HUES48 (cell line): ENCODE results near the gene SSX2.
"Not testable (repeated sequence)": the region's sequence is repeated elsewhere in the genome, so short reads cannot be mapped to it uniquely, and the experiment has no call there.

Experiments used
- H3K27ac ChIP-seq: one replicate; pipeline ENCODE4 v1.7.0; 2013; ENCODE audit warnings: low read depth, low read length, inconsistent platforms
- H3K27me3 ChIP-seq: 2 replicates; pipeline ENCODE4 v1.6.1; 2013; ENCODE audit warnings: mild to moderate bottlenecking, low read length; ENCODE audit not compliant: control insufficient read depth, insufficient read depth
- H3K36me3 ChIP-seq: 2 replicates; pipeline ENCODE4 v1.6.1; 2013; ENCODE audit warnings: low read length; ENCODE audit not compliant: control insufficient read depth, insufficient read depth
- H3K4me1 ChIP-seq: 2 replicates; pipeline ENCODE4 v1.6.1; 2013; ENCODE audit warnings: mild to moderate bottlenecking, low read length; ENCODE audit not compliant: control insufficient read depth, insufficient read depth
- H3K4me3 ChIP-seq: 2 replicates; pipeline ENCODE4 v1.5.1; 2013; ENCODE audit warnings: mild to moderate bottlenecking, low read depth, low read length
- H3K9ac ChIP-seq: 2 replicates; pipeline ENCODE4 v1.6.1; 2013; ENCODE audit warnings: mild to moderate bottlenecking, low read depth, low read length, moderate library complexity
- H3K9me3 ChIP-seq: 2 replicates; pipeline ENCODE4 v1.6.1; 2013; ENCODE audit warnings: low read length; ENCODE audit not compliant: control insufficient read depth, insufficient read depth

SSX2 gene

GRCh38 chrX:52707078-52707477 is at the start of gene SSX2:
TSS of gene SSX2 (minus strand) at chrX:52707178. CDS start at chrX:52705749, 1,429 bp downstream.
- not testable (repeated sequence) for H3K36me3 ChIP-seq, H3K27me3 ChIP-seq, H3K27ac ChIP-seq, H3K9me3 ChIP-seq, H3K9ac ChIP-seq, H3K4me3 ChIP-seq, H3K4me1 ChIP-seq

GRCh38 chrX:52750952-52751351 is 44.0 kb upstream of the SSX2 start, which contains the start of gene SSX2B:
TSS of gene SSX2B (plus strand) at chrX:52751252. CDS start at chrX:52752681, 1,429 bp downstream.
- H3K4me1 ChIP-seq, H3K4me3 ChIP-seq, H3K9me3 ChIP-seq, H3K9ac ChIP-seq, H3K27ac ChIP-seq, H3K27me3 ChIP-seq, H3K36me3 ChIP-seq: not testable (repeated sequence)

GRCh38 chrX:52692034-52692433 is 14.9 kb downstream of the SSX2 start:
- H3K27ac ChIP-seq, H3K36me3 ChIP-seq, H3K4me1 ChIP-seq, H3K4me3 ChIP-seq, H3K9me3 ChIP-seq, H3K9ac ChIP-seq, H3K27me3 ChIP-seq: not testable (repeated sequence)

- H3K27ac ChIP-seq: not testable (repeated sequence)
Measured at GRCh38 chrX:52662218-52662617, 44.8 kb downstream of the SSX2 start.

GRCh38 chrX:52655475-52655874 is 51.5 kb downstream of the SSX2 start:
- not testable (repeated sequence) for H3K9me3 ChIP-seq, H3K4me3 ChIP-seq, H3K36me3 ChIP-seq, H3K27ac ChIP-seq, H3K27me3 ChIP-seq, H3K9ac ChIP-seq, H3K4me1 ChIP-seq

More at GRCh38 chrX:52662218-52662617, 44.8 kb downstream of the SSX2 start:
- peaks cover 20% of the 10 kb centered on the region; the same call in 1 of the 2 replicates for H3K9me3 ChIP-seq
- not testable (repeated sequence) for H3K4me3 ChIP-seq, H3K4me1 ChIP-seq, H3K27me3 ChIP-seq, H3K36me3 ChIP-seq, H3K9ac ChIP-seq

GRCh38 chrX:52654800-52655199 is 52.2 kb downstream of the SSX2 start, which contains the start of gene SSX7:
TSS of gene SSX7 (minus strand) at chrX:52654900. CDS start at chrX:52653472, 1,428 bp downstream.
- H3K4me1 ChIP-seq, H3K27me3 ChIP-seq, H3K9me3 ChIP-seq, H3K36me3 ChIP-seq, H3K9ac ChIP-seq, H3K4me3 ChIP-seq, H3K27ac ChIP-seq: not testable (repeated sequence)

GRCh38 chrX:52650676-52651075 is 56.3 kb downstream of the SSX2 start:
- not testable (repeated sequence) for H3K27me3 ChIP-seq, H3K36me3 ChIP-seq, H3K4me3 ChIP-seq, H3K4me1 ChIP-seq, H3K27ac ChIP-seq, H3K9ac ChIP-seq
- peaks cover 20% of the 10 kb centered on the region; the same call in 1 of the 2 replicates for H3K9me3 ChIP-seq

GRCh38 chrX:52648956-52649355 is 58.0 kb downstream of the SSX2 start:
- H3K36me3 ChIP-seq, H3K4me3 ChIP-seq, H3K27me3 ChIP-seq, H3K27ac ChIP-seq, H3K9ac ChIP-seq, H3K4me1 ChIP-seq: not testable (repeated sequence)
- H3K9me3 ChIP-seq: peaks cover 17% of the 10 kb centered on the region; the same call in 1 of the 2 replicates
